PC-9 (cell line): Measurements from ENCODE around the gene LYPD3. TPM values are rescaled to one million over a fixed set of nuclear protein-coding genes. Genes with fewer than 3 reads are reported as not detected.

Source experiments
- BruUV-seq: library from RNA; stranded (reverse); fragments of 400-500 nt; replicated peaks from 2 replicates; lab custom pipeline; 2021; lab: Mats Ljungman, UMichigan
- CTCF ChIA-PET: fragments of 300-600 bp; sonication (Branson Sonifier 250); formaldehyde crosslinking; loops from one replicate; lab custom pipeline; 2022; ENCODE audit warnings: antibody characterized with exemption; lab: Charles Lee
- POLR2A ChIA-PET: fragments of 300-600 bp; sonication (Branson Sonifier 250); formaldehyde crosslinking; loops from one replicate; lab custom pipeline; 2022; ENCODE audit warnings: antibody characterized with exemption; ENCODE audit not compliant: unreplicated experiment; lab: Charles Lee
- DNase-seq, 2 experiments: peaks; one replicate each; pipeline versions ENCODE4 v3.0.0 to v3.0.0-alpha.2; 2015 to 2022; ENCODE audit warnings: mixed read lengths in 1 of 2
- H2AFZ ChIP-seq: fragments of 200-600 bp; sonication (generic); 2 replicates; pipeline ENCODE4 v1.8.1; 2017; ENCODE audit warnings: antibody characterized with exemption
- H3F3A ChIP-seq: fragments of 200-600 bp; sonication (generic); 2 replicates; pipeline ENCODE4 v1.8.1; 2017; ENCODE audit warnings: antibody characterized with exemption, mild to moderate bottlenecking, low read depth; ENCODE audit not compliant: insufficient read depth
- H3K27ac ChIP-seq: fragments of 200-600 bp; sonication (generic); 2 replicates; pipeline ENCODE4 v1.6.1; 2016; ENCODE audit warnings: mixed run types
- H3K27me3 ChIP-seq: fragments of 200-600 bp; sonication (generic); 2 replicates; pipeline ENCODE4 v1.6.1; 2016; ENCODE audit warnings: low read depth, mixed run types; ENCODE audit not compliant: insufficient read depth
- H3K36me3 ChIP-seq: fragments of 200-600 bp; sonication (generic); 2 replicates; pipeline ENCODE4 v1.6.1; 2016; ENCODE audit warnings: low read depth, mixed run types
- H3K4me1 ChIP-seq: fragments of 200-600 bp; sonication (generic); replicated peaks from 2 replicates; pipeline ENCODE4 v1.6.1; 2016; ENCODE audit warnings: mixed run types; ENCODE audit not compliant: insufficient read depth
- H3K4me2 ChIP-seq: fragments of 200-600 bp; sonication (generic); 2 replicates; pipeline ENCODE4 v1.6.1; 2017; ENCODE audit warnings: mixed run types
- H3K4me3 ChIP-seq: fragments of 200-600 bp; sonication (generic); 2 replicates; pipeline ENCODE4 v1.6.1; 2016; ENCODE audit warnings: mixed run types
- H3K79me2 ChIP-seq: fragments of 200-600 bp; sonication (generic); 2 replicates; pipeline ENCODE4 v1.6.1; 2017; ENCODE audit warnings: low read depth, mixed run types
- H3K9me2 ChIP-seq: fragments of 200-600 bp; sonication (generic); 2 replicates; pipeline ENCODE4 v1.8.1; 2017; ENCODE audit warnings: mild to moderate bottlenecking; ENCODE audit not compliant: insufficient read depth
- H3K9me3 ChIP-seq: fragments of 200-600 bp; sonication (generic); 2 replicates; pipeline ENCODE4 v1.8.1; 2016; ENCODE audit warnings: low read depth; ENCODE audit not compliant: insufficient read depth
- H4K20me1 ChIP-seq: fragments of 200-600 bp; sonication (generic); 2 replicates; pipeline ENCODE4 v1.8.1; 2017; ENCODE audit not compliant: insufficient read depth
- CTCF ChIP-seq: fragments of 200-600 bp; sonication (generic); conservative IDR thresholded peaks from 2 replicates; pipeline ENCODE4 v1.6.1; 2017; ENCODE audit warnings: mixed run types, antibody characterized with exemption, mild to moderate bottlenecking, moderate library complexity
- EZH2 ChIP-seq: fragments of 200-600 bp; sonication (generic); IDR thresholded peaks from 2 replicates; pipeline ENCODE4 v1.8.0; 2017; ENCODE audit warnings: antibody characterized with exemption, low read depth
- intact Hi-C: fragments of 100-400 bp; cut with micrococcal nuclease; formaldehyde crosslinking; loops from one replicate; pipeline ENCODE4 v1.10.0; 2022; ENCODE audit not compliant: unreplicated experiment
- total RNA-seq: library from RNA; stranded (reverse); gene quantifications from 2 replicates; pipeline ENCODE4 v1.2.3, GENCODE V29; 2021

Gene LYPD3
- total RNA-seq, 1 experiment from 2014 or later, result 70.8 TPM

GRCh38 chr19:43510713-43511112, 45.3 kb upstream of the LYPD3 start:
- Histone ChIP-seq H3K79me2 (no peaks in the 10 kb centered on the region), H3F3A (peaks cover 24% of the 10 kb centered on the region; the same call in 1 of the 2 replicates), H3K27ac (no peak overlapping the region), H3K36me3 (peaks cover 16% of the 10 kb centered on the region), H3K4me3 (no peak overlapping the region), H3K4me2 (no peak overlapping the region), H3K9me3 (no peaks in the 10 kb centered on the region), H3K4me1 (0 out of 2 replicates have a peak, but pooled peaks cover under 1% of the 10 kb centered on the region), H2AFZ (no peak overlapping the region), H4K20me1 (no peaks in the 10 kb centered on the region), H3K27me3 (no peaks in the 10 kb centered on the region), H3K9me2 (no peaks in the 10 kb centered on the region)
- BruUV-seq, result no TSS peak
- TF ChIP-seq EZH2 (no peak), CTCF (no peak)
- CTCF ChIA-PET, result interaction anchor here (0.6 to 0.7 kb wide), 2 partner anchors 8 to 89 kb away, joined by 4 to 8 read pairs; no protein-coding TSS in a partner anchor
- intact Hi-C loops, result no loop called here
- DNase-seq, result no peak
- POLR2A ChIA-PET, result no interaction called here

- H3K9me2 ChIP-seq, result no peaks in the 10 kb centered on the region
- intact Hi-C loops, result no loop called here
- H3K27me3 ChIP-seq, result no peaks in the 10 kb centered on the region
- POLR2A ChIA-PET, result no interaction called here
- no peak overlapping the region for H3K4me3 ChIP-seq
- no peak overlapping the region for H3K27ac ChIP-seq
- H2AFZ ChIP-seq, result no peak overlapping the region
- CTCF ChIA-PET, result no interaction called here
- DNase-seq, result no peak
- H3K4me2 ChIP-seq, result no peak overlapping the region
- H3K36me3 ChIP-seq, result peaks cover 9% of the 10 kb centered on the region; the same call in 1 of the 2 replicates
- no peaks in the 10 kb centered on the region for H3K9me3 ChIP-seq
- no peak for TF ChIP-seq CTCF
- no peak for TF ChIP-seq EZH2
- peaks cover 33% of the 10 kb centered on the region; the same call in 1 of the 2 replicates for H3F3A ChIP-seq
- no peaks in the 10 kb centered on the region for H4K20me1 ChIP-seq
- H3K4me1 ChIP-seq, result peaks cover 11% of the 10 kb centered on the region
- H3K79me2 ChIP-seq, result peaks cover 10% of the 10 kb centered on the region
- BruUV-seq, result no TSS peak
Observed at GRCh38 chr19:43507880-43508279, 42.5 kb upstream of the LYPD3 start.

- ChIA-PET CTCF (no interaction called here), POLR2A (no interaction called here)
Observed at GRCh38 chr19:43506629-43507028, 41.2 kb upstream of the LYPD3 start.

More at GRCh38 chr19:43506629-43507028, 41.2 kb upstream of the LYPD3 start:
- no peaks in the 10 kb centered on the region for H3K9me2 ChIP-seq
- TF ChIP-seq CTCF (no peak), EZH2 (no peak)
- no peak overlapping the region for H3K4me3 ChIP-seq
- H3F3A ChIP-seq, result peaks cover 33% of the 10 kb centered on the region; the same call in 1 of the 2 replicates
- no peak for DNase-seq
- H3K79me2 ChIP-seq, result peaks cover 14% of the 10 kb centered on the region
- H4K20me1 ChIP-seq, result no peaks in the 10 kb centered on the region
- intact Hi-C loops, result no loop called here
- H3K9me3 ChIP-seq, result no peaks in the 10 kb centered on the region
- no peaks in the 10 kb centered on the region for H3K27me3 ChIP-seq
- no peak overlapping the region for H3K27ac ChIP-seq
- H3K4me2 ChIP-seq, result no peak overlapping the region
- no TSS peak for BruUV-seq
- H2AFZ ChIP-seq, result no peak overlapping the region
- peaks cover 11% of the 10 kb centered on the region for H3K4me1 ChIP-seq
- peaks cover 8% of the 10 kb centered on the region; the same call in 1 of the 2 replicates for H3K36me3 ChIP-seq
